B cell (primary cell): ENCODE measurements around the gene KANTR. TPM values are rescaled to one million over a fixed set of nuclear protein-coding genes. Genes with fewer than 3 reads are reported as not detected.

Experiments
- ATAC-seq: fragments of 200-7000 bp; cut with Tn5 transposase; one replicate; pipeline ENCODE4 v1.10.0; 2021; ENCODE audit warnings: low read depth, mild to moderate bottlenecking, moderate number of reproducible peaks, moderate library complexity
- CTCF ChIA-PET: fragments of 350-600 bp; sonication (Branson Sonifier 250); formaldehyde crosslinking; loops from one replicate; lab custom pipeline; 2021; ENCODE audit warnings: antibody characterized with exemption, inconsistent platforms; lab: Charles Lee
- POLR2A ChIA-PET: fragments of 350-600 bp; sonication (Branson Sonifier 250); formaldehyde crosslinking; loops from one replicate; lab custom pipeline; 2021; ENCODE audit warnings: antibody characterized with exemption; lab: Charles Lee
- DNase-seq: peaks from one replicate; pipeline ENCODE4 v3.0.0; 2013
- H2AFZ ChIP-seq: 2 replicates; pipeline ENCODE4 v1.6.1; 2012; ENCODE audit warnings: mild to moderate bottlenecking, low read depth, low read length; ENCODE audit not compliant: insufficient read depth, poor library complexity, severe bottlenecking
- H3K27ac ChIP-seq, 2 donors: 1 replicate in 1 of 2; 2 replicates in 1 of 2; pipeline ENCODE4 v1.5.1; 2012 to 2013; ENCODE audit warnings: low read length in 2 of 2, mild to moderate bottlenecking in 2 of 2, moderate library complexity in 1 of 2
- H3K27me3 ChIP-seq, 4 experiments: fragments of 200-600 bp in 1 of 4; sonication (generic) in 1 of 4; replicated peaks in 1 of 4; 1 replicate in 2 of 4; 2 replicates in 2 of 4; pipeline versions ENCODE4 v1.6.1 to v1.7.0; 2013 to 2016; ENCODE audit warnings: low read length in 3 of 4, mild to moderate bottlenecking in 2 of 4, mixed read lengths in 1 of 4, moderate library complexity in 1 of 4; ENCODE audit not compliant: insufficient read depth in 4 of 4, control insufficient read depth in 3 of 4; ENCODE audit errors: control extremely low read depth in 1 of 4
- H3K36me3 ChIP-seq, 2 experiments: replicated peaks in 1 of 2; 1 replicate in 1 of 2; 2 replicates in 1 of 2; pipeline versions ENCODE4 v1.6.1 to v1.7.1; 2013; ENCODE audit warnings: low read length in 1 of 2; ENCODE audit not compliant: insufficient read depth in 2 of 2, control insufficient read depth in 1 of 2; ENCODE audit errors: control extremely low read depth in 1 of 2, extremely low read depth in 1 of 2
- H3K4me1 ChIP-seq, 2 donors: fragments of 200-600 bp in 1 of 2; sonication (generic) in 1 of 2; 1 replicate in 1 of 2; 2 replicates in 1 of 2; pipeline versions ENCODE4 v1.5.1 to v1.6.1; 2013 to 2017; ENCODE audit warnings: low read length in 2 of 2; ENCODE audit not compliant: control insufficient read depth in 2 of 2, insufficient read depth in 2 of 2
- H3K4me2 ChIP-seq: replicated peaks from 2 replicates; pipeline ENCODE3; 2012; ENCODE audit warnings: mild to moderate bottlenecking, low read depth, low read length; ENCODE audit not compliant: poor library complexity, severe bottlenecking
- H3K4me3 ChIP-seq, 5 experiments: fragments of 200-600 bp in 1 of 5; sonication (generic) in 1 of 5; 1 replicate in 3 of 5; 2 replicates in 2 of 5; pipeline versions ENCODE4 v1.5.1 to v1.7.0; 2011 to 2016; ENCODE audit warnings: low read length in 4 of 5, mild to moderate bottlenecking in 4 of 5, low read depth in 2 of 5, control low read depth in 1 of 5, moderate library complexity in 1 of 5; ENCODE audit not compliant: insufficient read depth in 1 of 5; ENCODE audit errors: control extremely low read depth in 1 of 5, extremely low read depth in 1 of 5
- H3K79me2 ChIP-seq: fragments of 200-600 bp; sonication (generic); one replicate; pipeline ENCODE4 v1.6.0; 2016; ENCODE audit warnings: low read length; ENCODE audit not compliant: control insufficient read depth, insufficient read depth
- H3K9ac ChIP-seq: fragments of 200-600 bp; sonication (generic); 2 replicates; pipeline ENCODE4 v1.6.1; 2017; ENCODE audit warnings: mild to moderate bottlenecking, low read length, moderate library complexity
- H3K9me3 ChIP-seq, 3 donors: one replicate each; pipeline versions ENCODE4 v1.6.1 to v1.7.1; 2013; ENCODE audit warnings: low read length in 2 of 3; ENCODE audit not compliant: control insufficient read depth in 2 of 3, insufficient read depth in 1 of 3; ENCODE audit errors: control extremely low read depth in 1 of 3
- H4K20me1 ChIP-seq: 2 replicates; pipeline ENCODE4 v1.6.0; 2012; ENCODE audit warnings: mild to moderate bottlenecking, low read length; ENCODE audit not compliant: insufficient read depth, control insufficient read depth, poor library complexity, severe bottlenecking
- H3K27ac Mint-ChIP-seq: one replicate; pipeline ENCODE4 v1.8.0; 2021; ENCODE audit warnings: mixed read lengths
- H3K27me3 Mint-ChIP-seq: one replicate; pipeline ENCODE4 v1.8.0; 2021; ENCODE audit warnings: mixed read lengths
- H3K4me1 Mint-ChIP-seq: one replicate; pipeline ENCODE4 v1.8.0; 2021; ENCODE audit warnings: mixed read lengths
- H3K4me3 Mint-ChIP-seq: one replicate; pipeline ENCODE4 v1.8.0; 2021; ENCODE audit warnings: mixed read lengths
- H3K9me3 Mint-ChIP-seq: one replicate; pipeline ENCODE4 v1.8.0; 2022; ENCODE audit warnings: mixed read lengths; ENCODE audit not compliant: insufficient read depth
- EZH2 ChIP-seq: IDR thresholded peaks from 2 replicates; pipeline ENCODE4 v1.6.1; 2012; ENCODE audit warnings: borderline replicate concordance, low read depth, mild to moderate bottlenecking, moderate library complexity, low read length; ENCODE audit not compliant: insufficient read depth, poor library complexity, severe bottlenecking
- WGBS: methylation state at CpG from one replicate; pipeline ENCODE4 v1.1.5; 2013; ENCODE audit warnings: missing lambda C conversion rate; ENCODE audit not compliant: insufficient coverage; 5-methylcytosine and 5-hydroxymethylcytosine counted together
- intact Hi-C: fragments of 100-400 bp; cut with micrococcal nuclease; formaldehyde crosslinking; loops from one replicate; pipeline ENCODE4 v1.10.0; 2022
- polyA plus RNA-seq: library from polyadenylated mRNA; depleted of rRNA; stranded (reverse); fragments of >200 nt; gene quantifications from 2 replicates; pipeline ENCODE4 v1.2.3, GENCODE V29; 2012
- total RNA-seq, 2 donors: library from RNA; stranded (reverse); fragments of 120-200 nt in 1 of 2; gene quantifications; 1 replicate in 1 of 2; 2 replicates in 1 of 2; pipeline versions ENCODE4 v1.2.3 to v1.2.4, GENCODE V29; 2013 to 2022
- TF ChIP-seq, protein P1 (sequence below): fragments of 200-600 bp; IDR thresholded peaks from one replicate; pipeline ENCODE4 v1.8.0; 2022; ENCODE audit warnings: antibody characterized with exemption, mild to moderate bottlenecking

The KANTR gene
- total and polyA plus RNA-seq, 2 donors (not counting 1 experiment from before 2014, with no cell fraction given): 6.7 to 26.8 TPM

DNA sequence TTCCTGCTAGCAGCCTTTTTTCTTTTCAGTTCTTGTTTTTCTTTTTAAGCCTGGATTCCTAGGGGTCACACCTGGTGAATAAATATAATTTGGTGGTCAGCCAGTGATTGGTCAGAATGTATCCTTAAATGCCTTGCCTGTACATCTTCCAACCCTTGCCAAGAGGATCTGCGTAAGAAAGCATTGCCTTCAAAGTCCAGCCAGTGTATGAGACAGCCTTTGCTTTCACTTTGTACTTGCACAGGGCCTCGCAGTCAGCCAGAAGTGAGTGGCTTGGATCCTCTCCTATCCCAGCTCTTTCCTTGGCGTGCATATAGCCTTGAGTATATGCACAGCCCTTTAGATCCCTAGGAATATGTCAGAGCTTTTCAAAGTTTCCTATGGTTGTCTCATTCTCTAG lies 22.2 kb downstream of the KANTR start:
- H3K27me3 Mint-ChIP-seq: no peaks in the 10 kb centered on the region
- Histone ChIP-seq H3K27me3 (no peaks in the 10 kb centered on the region), H3K9ac (no peak overlapping the region), H4K20me1 (no peaks in the 10 kb centered on the region), H3K4me2 (no peak overlapping the region), H3K79me2 (peaks cover 13% of the 10 kb centered on the region), H2AFZ (no peak overlapping the region), H3K9me3 (no peaks in the 10 kb centered on the region), H3K4me1 (no peaks in the 10 kb centered on the region), H3K36me3 (peaks cover 0 to 2% of the 10 kb centered on the region in 2 experiments), H3K27ac (no peak overlapping the region), H3K4me3 (no peak overlapping the region)
- intact Hi-C loops: no loop called here
- WGBS: 92% methylated on average over 2 of the region's 3 CpGs
- TF ChIP-seq, protein P1, sequence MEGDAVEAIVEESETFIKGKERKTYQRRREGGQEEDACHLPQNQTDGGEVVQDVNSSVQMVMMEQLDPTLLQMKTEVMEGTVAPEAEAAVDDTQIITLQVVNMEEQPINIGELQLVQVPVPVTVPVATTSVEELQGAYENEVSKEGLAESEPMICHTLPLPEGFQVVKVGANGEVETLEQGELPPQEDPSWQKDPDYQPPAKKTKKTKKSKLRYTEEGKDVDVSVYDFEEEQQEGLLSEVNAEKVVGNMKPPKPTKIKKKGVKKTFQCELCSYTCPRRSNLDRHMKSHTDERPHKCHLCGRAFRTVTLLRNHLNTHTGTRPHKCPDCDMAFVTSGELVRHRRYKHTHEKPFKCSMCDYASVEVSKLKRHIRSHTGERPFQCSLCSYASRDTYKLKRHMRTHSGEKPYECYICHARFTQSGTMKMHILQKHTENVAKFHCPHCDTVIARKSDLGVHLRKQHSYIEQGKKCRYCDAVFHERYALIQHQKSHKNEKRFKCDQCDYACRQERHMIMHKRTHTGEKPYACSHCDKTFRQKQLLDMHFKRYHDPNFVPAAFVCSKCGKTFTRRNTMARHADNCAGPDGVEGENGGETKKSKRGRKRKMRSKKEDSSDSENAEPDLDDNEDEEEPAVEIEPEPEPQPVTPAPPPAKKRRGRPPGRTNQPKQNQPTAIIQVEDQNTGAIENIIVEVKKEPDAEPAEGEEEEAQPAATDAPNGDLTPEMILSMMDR: no peak
- TF ChIP-seq EZH2: no peak
- ATAC-seq: no peak
- POLR2A ChIA-PET: no interaction called here
- CTCF ChIA-PET: no interaction called here
- H3K4me1 Mint-ChIP-seq: peaks cover 7% of the 10 kb centered on the region
- no peak overlapping the region for H3K27ac Mint-ChIP-seq
- no peaks in the 10 kb centered on the region for H3K9me3 Mint-ChIP-seq
- no peak overlapping the region for H3K4me3 Mint-ChIP-seq
- no peak for DNase-seq

DNA sequence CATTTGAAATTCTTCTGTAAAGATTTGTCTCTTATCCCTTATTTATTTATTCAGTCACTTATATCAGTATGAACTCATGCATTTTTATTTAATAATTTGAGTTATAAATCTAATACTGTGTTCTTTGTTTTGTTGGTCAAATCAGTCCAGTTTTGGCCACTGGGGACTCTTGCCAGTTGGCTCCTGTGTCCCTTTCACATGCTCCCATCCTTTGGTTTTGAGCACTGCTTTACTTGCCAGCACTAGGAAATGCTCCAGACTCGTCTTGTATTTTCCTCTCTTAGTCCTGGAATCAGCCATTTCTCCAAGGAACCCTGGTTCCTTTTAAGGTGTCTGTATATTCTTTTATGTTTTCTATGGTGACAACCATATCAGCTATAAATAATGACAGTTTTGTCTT lies 28.1 kb downstream of the KANTR start:
- Histone ChIP-seq H3K27me3 (no peaks in the 10 kb centered on the region), H4K20me1 (no peaks in the 10 kb centered on the region), H3K4me2 (no peak overlapping the region), H2AFZ (no peak overlapping the region), H3K9ac (no peak overlapping the region), H3K4me1 (no peaks in the 10 kb centered on the region), H3K9me3 (peaks cover 0 to 1% (median 0%) of the 10 kb centered on the region in 3 donors), H3K36me3 (no peaks in the 10 kb centered on the region), H3K79me2 (peaks cover 6% of the 10 kb centered on the region), H3K4me3 (no peak overlapping the region), H3K27ac (no peak overlapping the region)
- TF ChIP-seq, protein P1: no peak
- TF ChIP-seq EZH2: no peak
- ATAC-seq: no peak
- no peaks in the 10 kb centered on the region for H3K27me3 Mint-ChIP-seq
- H3K4me1 Mint-ChIP-seq: no peaks in the 10 kb centered on the region
- no CpG with 5 or more reads among the region's 1 CpG for WGBS
- no peak overlapping the region for H3K4me3 Mint-ChIP-seq
- POLR2A ChIA-PET: no interaction called here
- intact Hi-C loops: no loop called here
- CTCF ChIA-PET: no interaction called here
- no peaks in the 10 kb centered on the region for H3K9me3 Mint-ChIP-seq
- no peak overlapping the region for H3K27ac Mint-ChIP-seq
- DNase-seq: no peak
